Sigmoid colon (tissue), 7 donors: ENCODE data around the gene MYCL. TPM values are rescaled to one million over a fixed set of nuclear protein-coding genes. Genes with fewer than 3 reads are reported as not detected.

Experiments used
- DNase-seq: peaks from one replicate; pipeline ENCODE4 v3.0.0-alpha.2; 2019
- H3K27ac ChIP-seq, 4 donors: fragments of 200-600 bp; sonication (generic); one replicate each; pipeline ENCODE4 v1.5.1; 2016 to 2019; ENCODE audit warnings: mild to moderate bottlenecking in 1 of 4
- H3K27me3 ChIP-seq, 3 donors: fragments of 200-600 bp; sonication (generic); one replicate each; pipeline ENCODE4 v1.5.1; 2019; ENCODE audit warnings: mild to moderate bottlenecking in 1 of 3
- H3K36me3 ChIP-seq, 4 donors: fragments of 200-600 bp; sonication (generic); one replicate each; pipeline ENCODE4 v1.5.1; 2016 to 2019
- H3K4me1 ChIP-seq, 4 donors: fragments of 200-600 bp; sonication (generic); one replicate each; pipeline ENCODE4 v1.5.1; 2017 to 2019
- H3K4me3 ChIP-seq, 4 donors: fragments of 200-600 bp; sonication (generic); one replicate each; pipeline ENCODE4 v1.5.1; 2017 to 2019; ENCODE audit warnings: mild to moderate bottlenecking in 2 of 4, moderate library complexity in 1 of 4
- H3K9me3 ChIP-seq, 4 donors: fragments of 200-600 bp in 3 of 4; sonication (generic) in 3 of 4; one replicate each; pipeline versions ENCODE4 v1.5.1 to v1.6.1; 2013 to 2019
- EP300 ChIP-seq, 4 donors: sonication (generic); formaldehyde crosslinking; IDR thresholded peaks; one replicate each; pipeline ENCODE4 v1.6.1; 2017; ENCODE audit warnings: antibody characterized with exemption in 4 of 4
- POLR2A ChIP-seq, 2 donors: fragments of 450-650 bp; IDR thresholded peaks; one replicate each; pipeline ENCODE4 v1.6.1; 2016; ENCODE audit warnings: antibody characterized with exemption in 2 of 2, mild to moderate bottlenecking in 2 of 2, moderate library complexity in 2 of 2
- POLR2AphosphoS5 ChIP-seq, 4 donors: sonication (generic); formaldehyde crosslinking; IDR thresholded peaks; one replicate each; pipeline ENCODE4 v1.6.1; 2017; ENCODE audit warnings: antibody characterized with exemption in 4 of 4
- WGBS, 2 donors: extraction: QIAGEN DNeasy Blood & Tissue Kit; methylation state at CpG; one replicate each; pipeline ENCODE4 v1.1.7; 2013; 5-methylcytosine and 5-hydroxymethylcytosine counted together
- intact Hi-C: fragments of 100-400 bp; cut with DNase I; formaldehyde crosslinking; loops from one replicate; pipeline ENCODE4 v1.15.1; 2023
- polyA plus RNA-seq, 3 donors: library from polyadenylated mRNA; stranded (reverse); fragments of 200-250 nt; gene quantifications; one replicate each; pipeline ENCODE4 v1.2.3, GENCODE V29; 2013
- total RNA-seq, 4 donors: library from RNA; depleted of rRNA; stranded (reverse); fragments of >200 nt; gene quantifications; one replicate each; pipeline ENCODE4 v1.1.0, GENCODE V29; 2016
- TF ChIP-seq, protein P1 (sequence below), 4 experiments: fragments of 450-650 bp in 3 of 4; fragments of 200-600 bp in 1 of 4; IDR thresholded peaks; one replicate each; pipeline ENCODE4 v1.5.1; 2016 to 2019; ENCODE audit warnings: antibody characterized with exemption in 4 of 4, mild to moderate bottlenecking in 3 of 4, moderate library complexity in 2 of 4
- donor health status: healthy with polysubstance abuse.
- donor health status: Bipolar disorder and iron deficiency.
- donor health status: healthy.

The MYCL gene
- total and polyA plus RNA-seq, 7 donors = 0.14 to 8.2 (median 1.7) TPM

GRCh38 chr1:39877980-39878956 is 23.4 kb downstream of the MYCL start:
- H3K36me3 ChIP-seq = no peaks in the 10 kb centered on the region
- peaks cover 0 to 50% (median 42%) of the 10 kb centered on the region in 4 donors for H3K4me1 ChIP-seq

GRCh38 chr1:39877231-39877778 is 24.4 kb downstream of the MYCL start:
- H3K27ac ChIP-seq = no peak overlapping the region
- peaks cover 0 to 3% (median 0%) of the 10 kb centered on the region in 4 donors for H3K36me3 ChIP-seq
- intact Hi-C loops = no loop called here
- no peak for DNase-seq
- H3K9me3 ChIP-seq = no peaks in the 10 kb centered on the region
- WGBS, 2 donors = 78 to 79% methylated on average over 5 of the region's 5 CpGs
- H3K4me3 ChIP-seq = no peak overlapping the region
- H3K27me3 ChIP-seq = no peaks in the 10 kb centered on the region
- H3K4me1 ChIP-seq = peaks cover 0 to 44% (median 38%) of the 10 kb centered on the region in 4 donors
- TF ChIP-seq POLR2AphosphoS5 (IDR thresholded peaks at IDR 0.05) (no peak), EP300 (IDR thresholded peaks at IDR 0.05) (no peak), POLR2A (IDR thresholded peaks at IDR 0.05) (no peak)
- TF ChIP-seq, protein P1, sequence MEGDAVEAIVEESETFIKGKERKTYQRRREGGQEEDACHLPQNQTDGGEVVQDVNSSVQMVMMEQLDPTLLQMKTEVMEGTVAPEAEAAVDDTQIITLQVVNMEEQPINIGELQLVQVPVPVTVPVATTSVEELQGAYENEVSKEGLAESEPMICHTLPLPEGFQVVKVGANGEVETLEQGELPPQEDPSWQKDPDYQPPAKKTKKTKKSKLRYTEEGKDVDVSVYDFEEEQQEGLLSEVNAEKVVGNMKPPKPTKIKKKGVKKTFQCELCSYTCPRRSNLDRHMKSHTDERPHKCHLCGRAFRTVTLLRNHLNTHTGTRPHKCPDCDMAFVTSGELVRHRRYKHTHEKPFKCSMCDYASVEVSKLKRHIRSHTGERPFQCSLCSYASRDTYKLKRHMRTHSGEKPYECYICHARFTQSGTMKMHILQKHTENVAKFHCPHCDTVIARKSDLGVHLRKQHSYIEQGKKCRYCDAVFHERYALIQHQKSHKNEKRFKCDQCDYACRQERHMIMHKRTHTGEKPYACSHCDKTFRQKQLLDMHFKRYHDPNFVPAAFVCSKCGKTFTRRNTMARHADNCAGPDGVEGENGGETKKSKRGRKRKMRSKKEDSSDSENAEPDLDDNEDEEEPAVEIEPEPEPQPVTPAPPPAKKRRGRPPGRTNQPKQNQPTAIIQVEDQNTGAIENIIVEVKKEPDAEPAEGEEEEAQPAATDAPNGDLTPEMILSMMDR (IDR thresholded peaks at IDR 0.05) = no peak

More at GRCh38 chr1:39877980-39878956, 23.4 kb downstream of the MYCL start:
- Histone ChIP-seq H3K27me3 (no peaks in the 10 kb centered on the region), H3K9me3 (no peaks in the 10 kb centered on the region), H3K4me3 (no peak overlapping the region), H3K27ac (no peak overlapping the region)
- no peak for TF ChIP-seq EP300 (IDR thresholded peaks at IDR 0.05)
- no peak for TF ChIP-seq POLR2AphosphoS5 (IDR thresholded peaks at IDR 0.05)
- TF ChIP-seq POLR2A (IDR thresholded peaks at IDR 0.05) = no peak
- TF ChIP-seq, protein P1 (IDR thresholded peaks at IDR 0.05) = no peak
- intact Hi-C loops = no loop called here
- 72 to 78% methylated on average over 2 of the region's 2 CpGs for WGBS, 2 donors
- DNase-seq = no peak

- Histone ChIP-seq H3K4me1 (peaks cover 0 to 33% (median 28%) of the 10 kb centered on the region in 4 donors), H3K9me3 (no peaks in the 10 kb centered on the region), H3K27ac (no peak overlapping the region), H3K4me3 (no peak overlapping the region), H3K36me3 (peaks cover 0 to 3% (median 0%) of the 10 kb centered on the region in 4 donors), H3K27me3 (no peaks in the 10 kb centered on the region)
- DNase-seq = no peak
- TF ChIP-seq, protein P1 (IDR thresholded peaks at IDR 0.05) = no peak
- no peak for TF ChIP-seq EP300 (IDR thresholded peaks at IDR 0.05)
- no peak for TF ChIP-seq POLR2A (IDR thresholded peaks at IDR 0.05)
- TF ChIP-seq POLR2AphosphoS5 (IDR thresholded peaks at IDR 0.05) = no peak
- intact Hi-C loops = no loop called here
Observed at GRCh38 chr1:39876144-39876543, 25.6 kb downstream of the MYCL start.

DNA sequence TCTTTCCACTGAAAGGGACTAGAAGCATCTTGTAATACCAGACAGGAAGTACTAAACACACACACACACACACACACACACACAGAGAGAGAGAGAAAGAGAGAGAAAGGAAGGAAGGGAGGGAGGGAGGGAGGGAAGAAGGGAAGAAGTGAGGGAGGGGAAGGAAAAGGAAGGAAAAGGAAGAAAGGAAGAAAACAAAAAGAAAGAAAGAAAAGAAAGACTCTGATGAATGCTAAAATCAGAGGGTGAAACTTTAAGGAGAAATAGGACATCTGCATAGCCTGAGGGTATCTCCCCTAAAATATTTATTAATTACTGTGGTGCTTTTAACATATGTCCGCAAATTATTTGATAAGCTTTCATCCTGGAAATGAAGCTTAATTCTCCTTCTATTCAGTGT is 29.0 kb downstream of the MYCL start:
- H3K27me3 ChIP-seq = no peaks in the 10 kb centered on the region
- 97 to 98% methylated on average over 1 of the region's 1 CpG for WGBS, 2 donors
- H3K4me3 ChIP-seq = no peak overlapping the region
- no peak overlapping the region for H3K27ac ChIP-seq
- peaks cover 0 to 19% (median 8%) of the 10 kb centered on the region in 4 donors for H3K4me1 ChIP-seq
- no peak for TF ChIP-seq POLR2A (IDR thresholded peaks at IDR 0.05)
- TF ChIP-seq, protein P1 (IDR thresholded peaks at IDR 0.05) = no peak
- TF ChIP-seq POLR2AphosphoS5 (IDR thresholded peaks at IDR 0.05) = no peak
- no peak for TF ChIP-seq EP300 (IDR thresholded peaks at IDR 0.05)
- intact Hi-C loops = no loop called here
- DNase-seq = no peak
- peaks cover 0 to 3% (median 0%) of the 10 kb centered on the region in 4 donors for H3K36me3 ChIP-seq
- H3K9me3 ChIP-seq = no peaks in the 10 kb centered on the region
